OCI-LY7 (cell line): Measurements from ENCODE around the gene AS3MT.

Experiments
- CTCF ChIP-seq: fragments of 200-600 bp; sonication (generic); conservative IDR thresholded peaks from 2 replicates; pipeline ENCODE4 v1.5.1; 2014; ENCODE audit warnings: mild to moderate bottlenecking, antibody characterized with exemption, low read length, moderate library complexity, mixed read lengths
- EZH2phosphoT487 ChIP-seq: fragments of 200-600 bp; sonication (generic); IDR thresholded peaks from 2 replicates; pipeline ENCODE4 v1.6.1; 2018; ENCODE audit warnings: low read depth, borderline replicate concordance, mild to moderate bottlenecking, mixed run types, antibody characterized with exemption, low read length, moderate library complexity, mixed read lengths

GRCh38 chr10:102834143-102834542, 35.1 kb upstream of the AS3MT start:
- TF ChIP-seq EZH2phosphoT487 (no peak), CTCF (no peak)
